DOHH2 (cell line): ENCODE data around the gene CD247.

Experiments used
- H3F3A ChIP-seq: fragments of 200-600 bp; sonication (generic), shearing (Covaris generic); 2 replicates; pipeline ENCODE4 v1.6.0; 2016; ENCODE audit warnings: antibody characterized with exemption, mild to moderate bottlenecking; ENCODE audit not compliant: control insufficient read depth, insufficient read depth
- H3K27ac ChIP-seq: fragments of 200-600 bp; sonication (generic); 2 replicates; pipeline ENCODE4 v1.5.1; 2014; ENCODE audit warnings: low read depth, mild to moderate bottlenecking, low read length, moderate library complexity
- H3K27me3 ChIP-seq: fragments of 200-600 bp; sonication (generic); 2 replicates; pipeline ENCODE4 v1.6.1; 2014; ENCODE audit warnings: mild to moderate bottlenecking, low read length, mixed read lengths; ENCODE audit not compliant: control insufficient read depth
- H3K36me3 ChIP-seq: fragments of 200-600 bp; sonication (generic); 2 replicates; pipeline ENCODE4 v1.6.1; 2014; ENCODE audit warnings: mild to moderate bottlenecking, low read length, moderate library complexity, mixed read lengths; ENCODE audit not compliant: control insufficient read depth
- H3K4me1 ChIP-seq: fragments of 200-600 bp; sonication (generic); 2 replicates; pipeline ENCODE4 v1.6.1; 2014; ENCODE audit warnings: mild to moderate bottlenecking, low read length, mixed read lengths; ENCODE audit not compliant: control insufficient read depth
- H3K4me2 ChIP-seq: fragments of 200-600 bp; sonication (generic); 2 replicates; pipeline ENCODE4 v1.6.0; 2014; ENCODE audit warnings: mild to moderate bottlenecking, low read length, moderate library complexity
- H3K4me3 ChIP-seq: fragments of 200-600 bp; sonication (generic); 2 replicates; pipeline ENCODE4 v1.5.1; 2014; ENCODE audit warnings: mild to moderate bottlenecking, low read length, mixed read lengths
- H3K79me2 ChIP-seq: fragments of 200-600 bp; sonication (generic); 2 replicates; pipeline ENCODE4 v1.6.1; 2014; ENCODE audit warnings: mild to moderate bottlenecking, low read length, mixed read lengths; ENCODE audit not compliant: control insufficient read depth
- H3K9me2 ChIP-seq: fragments of 200-600 bp; sonication (generic); replicated peaks from 2 replicates; pipeline ENCODE4 v1.6.1; 2014; ENCODE audit warnings: mild to moderate bottlenecking, low read length, mixed read lengths; ENCODE audit not compliant: control insufficient read depth
- H3K9me3 ChIP-seq: fragments of 200-600 bp; sonication (generic); 2 replicates; pipeline ENCODE4 v1.6.1; 2014; ENCODE audit warnings: antibody characterized with exemption, low read length, mixed read lengths; ENCODE audit not compliant: control insufficient read depth, insufficient read depth
- H4K20me1 ChIP-seq: fragments of 200-600 bp; sonication (generic); 2 replicates; pipeline ENCODE4 v1.6.0; 2014; ENCODE audit warnings: low read depth, mild to moderate bottlenecking, antibody characterized with exemption, low read length, moderate library complexity; ENCODE audit not compliant: control insufficient read depth, insufficient read depth
- EZH2phosphoT487 ChIP-seq: fragments of 200-600 bp; sonication (generic); IDR thresholded peaks from 2 replicates; pipeline ENCODE4 v1.6.1; 2017; ENCODE audit warnings: borderline replicate concordance, mild to moderate bottlenecking, antibody characterized with exemption, low read length, moderate library complexity, mixed read lengths
- TF ChIP-seq, protein P1 (sequence below): fragments of 200-600 bp; sonication (generic); IDR thresholded peaks from one replicate; pipeline ENCODE4 v1.5.1; 2014; ENCODE audit warnings: antibody characterized with exemption, mild to moderate bottlenecking, low read depth, low read length; ENCODE audit not compliant: poor library complexity, severe bottlenecking

Gene CD247

DNA sequence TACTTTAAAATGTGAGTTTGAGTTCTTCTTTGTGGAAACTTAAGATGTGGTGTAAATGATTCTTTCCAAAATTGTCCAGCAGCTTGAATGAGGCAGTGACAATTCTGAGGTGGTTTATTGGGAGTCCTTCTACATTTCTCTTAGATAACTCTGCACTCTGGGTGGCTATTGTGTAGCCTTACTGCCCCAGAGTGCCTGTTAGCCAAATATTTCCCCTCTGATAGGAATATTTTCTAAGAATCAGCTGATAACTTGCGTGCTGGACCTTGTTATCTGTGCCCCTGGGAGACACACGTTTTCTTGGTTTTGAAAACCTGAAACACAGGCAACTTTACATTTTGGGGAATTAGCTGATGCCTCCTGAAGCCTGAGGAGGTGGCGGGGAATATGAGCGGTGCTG is 91.6 kb downstream of the CD247 start:
- TF ChIP-seq, protein P1, sequence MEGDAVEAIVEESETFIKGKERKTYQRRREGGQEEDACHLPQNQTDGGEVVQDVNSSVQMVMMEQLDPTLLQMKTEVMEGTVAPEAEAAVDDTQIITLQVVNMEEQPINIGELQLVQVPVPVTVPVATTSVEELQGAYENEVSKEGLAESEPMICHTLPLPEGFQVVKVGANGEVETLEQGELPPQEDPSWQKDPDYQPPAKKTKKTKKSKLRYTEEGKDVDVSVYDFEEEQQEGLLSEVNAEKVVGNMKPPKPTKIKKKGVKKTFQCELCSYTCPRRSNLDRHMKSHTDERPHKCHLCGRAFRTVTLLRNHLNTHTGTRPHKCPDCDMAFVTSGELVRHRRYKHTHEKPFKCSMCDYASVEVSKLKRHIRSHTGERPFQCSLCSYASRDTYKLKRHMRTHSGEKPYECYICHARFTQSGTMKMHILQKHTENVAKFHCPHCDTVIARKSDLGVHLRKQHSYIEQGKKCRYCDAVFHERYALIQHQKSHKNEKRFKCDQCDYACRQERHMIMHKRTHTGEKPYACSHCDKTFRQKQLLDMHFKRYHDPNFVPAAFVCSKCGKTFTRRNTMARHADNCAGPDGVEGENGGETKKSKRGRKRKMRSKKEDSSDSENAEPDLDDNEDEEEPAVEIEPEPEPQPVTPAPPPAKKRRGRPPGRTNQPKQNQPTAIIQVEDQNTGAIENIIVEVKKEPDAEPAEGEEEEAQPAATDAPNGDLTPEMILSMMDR, result no peak
- no peak for TF ChIP-seq EZH2phosphoT487
- H3K4me2 ChIP-seq, result no peak overlapping the region

DNA sequence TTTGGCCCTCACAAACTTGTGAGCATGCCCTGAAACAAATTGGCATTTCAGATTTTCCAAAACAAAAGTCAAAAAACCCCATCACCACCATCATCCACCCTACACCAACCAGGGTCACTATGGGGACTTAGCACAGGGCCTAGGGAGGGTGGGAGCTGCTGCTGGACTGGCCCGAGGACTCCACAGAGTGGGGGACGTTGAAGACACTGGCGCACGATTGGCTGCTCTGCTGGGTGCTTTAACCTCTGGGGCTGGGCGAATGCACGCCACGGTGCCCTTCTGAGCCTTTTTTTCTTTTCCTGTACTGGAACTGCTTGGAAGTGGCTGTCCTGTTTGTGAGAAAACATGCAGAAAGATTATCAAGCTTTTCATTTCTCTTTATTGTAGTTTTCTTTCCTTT is 92.8 kb downstream of the CD247 start:
- Histone ChIP-seq H3K27me3 (no peaks in the 10 kb centered on the region), H3K4me2 (no peak overlapping the region), H3K79me2 (no peaks in the 10 kb centered on the region), H3K4me3 (no peak overlapping the region), H4K20me1 (no peaks in the 10 kb centered on the region), H3K9me3 (no peaks in the 10 kb centered on the region), H3K36me3 (no peaks in the 10 kb centered on the region), H3K9me2 (no peaks in the 10 kb centered on the region), H3K4me1 (peaks cover 40% of the 10 kb centered on the region), H3F3A (peaks cover 25% of the 10 kb centered on the region), H3K27ac (no peak overlapping the region)
- TF ChIP-seq, protein P1, result no peak
- no peak for TF ChIP-seq EZH2phosphoT487

More for the DNA sequence above, 91.6 kb downstream of the CD247 start:
- H3K36me3 ChIP-seq, result no peaks in the 10 kb centered on the region; the same call in 1 of the 2 replicates
- H3K4me3 ChIP-seq, result no peak overlapping the region
- H4K20me1 ChIP-seq, result no peaks in the 10 kb centered on the region
- H3K27ac ChIP-seq, result no peak overlapping the region
- H3F3A ChIP-seq, result peaks cover 37% of the 10 kb centered on the region
- H3K9me2 ChIP-seq, result no peaks in the 10 kb centered on the region
- H3K4me1 ChIP-seq, result peaks cover 52% of the 10 kb centered on the region
- no peaks in the 10 kb centered on the region for H3K9me3 ChIP-seq
- no peaks in the 10 kb centered on the region for H3K27me3 ChIP-seq
- no peaks in the 10 kb centered on the region for H3K79me2 ChIP-seq

- no peaks in the 10 kb centered on the region for H3K27me3 ChIP-seq
- peaks cover 24% of the 10 kb centered on the region for H3K4me1 ChIP-seq
- H3F3A ChIP-seq, result peaks cover 13% of the 10 kb centered on the region
- H3K4me2 ChIP-seq, result no peak overlapping the region
- H3K27ac ChIP-seq, result no peak overlapping the region
- H3K4me3 ChIP-seq, result no peak overlapping the region
- H4K20me1 ChIP-seq, result no peaks in the 10 kb centered on the region
- no peak for TF ChIP-seq EZH2phosphoT487
- TF ChIP-seq, protein P1, result no peak
- H3K9me3 ChIP-seq, result no peaks in the 10 kb centered on the region
- no peaks in the 10 kb centered on the region for H3K79me2 ChIP-seq
- H3K9me2 ChIP-seq, result no peaks in the 10 kb centered on the region
- H3K36me3 ChIP-seq, result peaks cover 5% of the 10 kb centered on the region; the same call in 1 of the 2 replicates
Measured at GRCh38 chr1:167423684-167424619, 94.4 kb downstream of the CD247 start.
